ACHN (cell line): ENCODE data around the gene ARSJ.
"Not testable (repeated sequence)": the region's sequence is repeated elsewhere in the genome, so short reads cannot be mapped to it uniquely, and the experiment has no call there.

Experiments
- DNase-seq: peaks from one replicate; pipeline ENCODE4 v3.0.0-alpha.2; 2015
- in situ Hi-C: cut with HindIII; loops from 2 replicates; pipeline ENCODE4 v1.10.0; 2017; ENCODE audit warnings: low sequenced_read_pairs, low pct_ligation_motif_present, low pct_unique_long_range_greater_than_20kb

Gene ARSJ

GRCh38 chr4:113924706-113925105 lies 54.7 kb downstream of the ARSJ start:
- DNase-seq, in situ Hi-C loops: not testable (repeated sequence)

- DNase-seq, result peak; percentile 38
- in situ Hi-C loops, result no loop called here
Observed at GRCh38 chr4:113921089-113921794, 58.2 kb downstream of the ARSJ start.

GRCh38 chr4:113919611-113920010 lies 59.8 kb downstream of the ARSJ start:
- in situ Hi-C loops, result no loop called here
- peak; percentile 20 for DNase-seq

GRCh38 chr4:113919145-113919544 lies 60.3 kb downstream of the ARSJ start:
- no peak for DNase-seq
- in situ Hi-C loops, result no loop called here

- no peak for DNase-seq
- in situ Hi-C loops, result no loop called here
Observed at GRCh38 chr4:113908829-113909228, 70.6 kb downstream of the ARSJ start.

- DNase-seq, result no peak
Observed at GRCh38 chr4:113907559-113907958, 71.9 kb downstream of the ARSJ start.

GRCh38 chr4:113905301-113905700 lies 74.1 kb downstream of the ARSJ start:
- in situ Hi-C loops, result no loop called here
- no peak for DNase-seq

More at GRCh38 chr4:113907559-113907958, 71.9 kb downstream of the ARSJ start:
- in situ Hi-C loops, result no loop called here

- in situ Hi-C loops, result no loop called here
- no peak for DNase-seq
Observed at GRCh38 chr4:113904877-113905276, 74.6 kb downstream of the ARSJ start.

GRCh38 chr4:113901994-113902787 lies 77.3 kb downstream of the ARSJ start:
- no peak for DNase-seq
- in situ Hi-C loops, result no loop called here

- no peak for DNase-seq
- in situ Hi-C loops, result no loop called here
Observed at GRCh38 chr4:113899271-113900070, 80.0 kb downstream of the ARSJ start.

GRCh38 chr4:113893546-113893945 lies 85.9 kb downstream of the ARSJ start:
- in situ Hi-C loops, result no loop called here
- DNase-seq, result no peak

- in situ Hi-C loops, result no loop called here
- no peak for DNase-seq
Observed at GRCh38 chr4:113888006-113888405, 91.4 kb downstream of the ARSJ start.

- in situ Hi-C loops, result no loop called here
- no peak for DNase-seq
Observed at GRCh38 chr4:113885291-113885690, 94.2 kb downstream of the ARSJ start.

- in situ Hi-C loops, result no loop called here
- DNase-seq, result no peak
Observed at GRCh38 chr4:113884655-113885054, 94.8 kb downstream of the ARSJ start.

GRCh38 chr4:113882668-113883067 lies 96.8 kb downstream of the ARSJ start:
- in situ Hi-C loops, result no loop called here

GRCh38 chr4:113881256-113881655 lies 98.2 kb downstream of the ARSJ start:
- DNase-seq, result no peak
- in situ Hi-C loops, result no loop called here

More at GRCh38 chr4:113882668-113883067, 96.8 kb downstream of the ARSJ start:
- DNase-seq, result no peak

- no peak for DNase-seq
- in situ Hi-C loops, result no loop called here
Observed at GRCh38 chr4:113880240-113881028, 99.0 kb downstream of the ARSJ start.

- DNase-seq, result peak; percentile 75
- in situ Hi-C loops, result no loop called here
Observed at GRCh38 chr4:113878668-113879067, 100.8 kb downstream of the ARSJ start.
